Spleen (tissue), 11 donors: ENCODE measurements around the gene TOR1A. TPM values are rescaled to one million over a fixed set of nuclear protein-coding genes. Genes with fewer than 3 reads are reported as not detected.
A peak's percentile ranks its signal among the peaks of the same experiment; 100 is the strongest.

Source experiments
- DNase-seq: peaks from one replicate; pipeline ENCODE4 v3.0.0-alpha.2; 2020
- H3K27ac ChIP-seq, 8 donors: fragments of 200-600 bp; sonication (generic) in 7 of 8; 1 replicate in 4 of 8; 2 replicates in 4 of 8; pipeline versions ENCODE4 v1.5.0 to v1.8.0; 2016 to 2021; ENCODE audit warnings: inconsistent platforms in 4 of 8, mild to moderate bottlenecking in 4 of 8, moderate library complexity in 1 of 8
- H3K27me3 ChIP-seq, 7 donors: fragments of 200-600 bp; sonication (generic) in 6 of 7; replicated peaks in 1 of 7; 1 replicate in 4 of 7; 2 replicates in 3 of 7; pipeline versions ENCODE4 v1.5.0 to v1.8.0; 2016 to 2021; ENCODE audit warnings: inconsistent platforms in 3 of 7, mild to moderate bottlenecking in 1 of 7
- H3K36me3 ChIP-seq, 6 donors: fragments of 200-600 bp; sonication (generic) in 5 of 6; 1 replicate in 4 of 6; 2 replicates in 2 of 6; pipeline versions ENCODE4 v1.5.0 to v1.8.0; 2016 to 2021; ENCODE audit warnings: inconsistent platforms in 2 of 6
- H3K4me1 ChIP-seq, 6 donors: fragments of 200-600 bp; sonication (generic) in 5 of 6; 1 replicate in 3 of 6; 2 replicates in 3 of 6; pipeline versions ENCODE4 v1.5.0 to v1.8.0; 2016 to 2021; ENCODE audit warnings: inconsistent platforms in 3 of 6
- H3K4me3 ChIP-seq, 8 donors: fragments of 200-600 bp; sonication (generic) in 7 of 8; 1 replicate in 4 of 8; 2 replicates in 4 of 8; pipeline versions ENCODE4 v1.5.0 to v1.8.0; 2016 to 2021; ENCODE audit warnings: inconsistent platforms in 4 of 8, mild to moderate bottlenecking in 4 of 8, moderate library complexity in 2 of 8
- H3K9me3 ChIP-seq, 8 donors: fragments of 200-600 bp; sonication (generic) in 7 of 8; 1 replicate in 4 of 8; 2 replicates in 4 of 8; pipeline versions ENCODE4 v1.5.0 to v1.8.0; 2016 to 2021; ENCODE audit warnings: inconsistent platforms in 4 of 8
- CTCF ChIP-seq, 11 experiments: fragments of 200-600 bp in 7 of 11; fragments of 450-650 bp in 4 of 11; sonication (generic) in 4 of 11; IDR thresholded peaks in 8 of 11; conservative IDR thresholded peaks in 3 of 11; 1 replicate in 7 of 11; 2 replicates in 4 of 11; pipeline versions ENCODE4 v1.4.0 to v1.8.0; 2016 to 2021; ENCODE audit warnings: antibody characterized with exemption in 11 of 11, inconsistent platforms in 4 of 11, mild to moderate bottlenecking in 1 of 11
- POLR2A ChIP-seq, 3 donors: fragments of 450-650 bp; IDR thresholded peaks; one replicate each; pipeline ENCODE4 v1.5.1; 2017; ENCODE audit warnings: antibody characterized with exemption in 3 of 3, mild to moderate bottlenecking in 1 of 3
- POLR2AphosphoS5 ChIP-seq, 3 donors: sonication (generic); formaldehyde crosslinking; IDR thresholded peaks; one replicate each; pipeline ENCODE4 v1.5.1; 2017; ENCODE audit warnings: antibody characterized with exemption in 3 of 3
- WGBS, 5 donors: extraction: QIAGEN DNeasy Blood & Tissue Kit in 3 of 5; methylation state at CpG; one replicate each; pipeline versions ENCODE4 v1.1.5 to v1.1.7; 2013 to 2018; 5-methylcytosine and 5-hydroxymethylcytosine counted together
- intact Hi-C: fragments of 100-400 bp; cut with DNase I; formaldehyde crosslinking; loops from one replicate; pipeline ENCODE4 v1.15.0; 2023; ENCODE audit warnings: low total_unique reads
- polyA plus RNA-seq, 3 donors: library from polyadenylated mRNA; stranded (reverse); fragments of 200-250 nt; gene quantifications; one replicate each; pipeline ENCODE4 v1.2.1, GENCODE V29; 2013
- total RNA-seq, 7 donors: library from RNA; depleted of rRNA in 3 of 7; stranded (reverse); fragments of >200 nt in 3 of 7; fragmentation: NEBNext Ultra II Directional in 4 of 7; extraction: Animal tissue kit (Norgen Biotek cat#: 25700) in 4 of 7; gene quantifications; one replicate each; pipeline versions ENCODE4 v1.1.0 to v1.2.1, GENCODE V29; 2016 to 2021
- donor health status: healthy with polysubstance abuse.
- donor health status: DM: no; HTN: no; CAD: no; lungs with moderate emphysema.
- donor health status: DM: no; HTN: no; CAD: no.
- donor health status: Bipolar disorder and iron deficiency.
- donor health status: healthy.
- donor health status: DM: no; HTN: no; CAD: no.
- donor health status: DM: yes; HTN: yes; CAD: no.

Gene TOR1A
- total and polyA plus RNA-seq, 10 donors, result 13.3 to 49.5 (median 31.4) TPM

- Histone ChIP-seq H3K27me3 (no peaks in the 10 kb centered on the region), H3K9me3 (no peaks in the 10 kb centered on the region), H3K36me3 (peaks cover 2 to 97% (median 41%) of the 10 kb centered on the region in 6 donors), H3K27ac (peak overlapping the region; percentile 8 to 78 (median 52)), H3K4me1 (peaks cover 0 to 65% (median 31%) of the 10 kb centered on the region in 6 donors), H3K4me3 (no peak overlapping the region)
- intact Hi-C loops, result no loop called here
- peak; percentile 48 to 64 (median 63) for TF ChIP-seq POLR2AphosphoS5 (IDR thresholded peaks at IDR 0.05)
- TF ChIP-seq POLR2A (IDR thresholded peaks at IDR 0.05), result no peak
- WGBS, 5 donors, result 18 to 39% (median 24%) methylated on average over 13 to 14 of the region's 14 CpGs
- DNase-seq, result peak; percentile 83
Observed at GRCh38 chr9:129863059-129863690, 39.2 kb upstream of the TOR1A start.

DNA sequence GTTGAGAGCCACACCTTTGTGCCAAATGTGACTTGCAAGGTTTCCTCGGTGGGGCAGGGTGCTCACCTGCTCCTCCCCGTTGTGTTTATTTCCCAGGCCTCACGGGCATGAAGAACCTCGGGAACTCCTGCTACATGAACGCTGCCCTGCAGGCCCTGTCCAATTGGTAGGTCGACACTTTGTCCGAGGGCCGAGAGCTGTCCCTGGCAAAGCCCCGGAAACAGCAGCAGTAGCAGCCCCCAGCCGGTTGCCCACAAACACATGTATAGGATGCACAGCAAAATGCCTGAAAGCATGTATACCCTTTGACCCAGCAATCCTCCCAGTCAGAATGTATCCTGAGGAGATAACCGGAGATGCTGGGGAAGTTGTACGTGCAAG lies 37.5 kb upstream of the TOR1A start:
- intact Hi-C loops, result no loop called here
- peak overlapping the region in 1 of 8 donors; percentile 42 for H3K27ac ChIP-seq
- no peak for DNase-seq
- H3K4me1 ChIP-seq, result peaks cover 0 to 48% (median 22%) of the 10 kb centered on the region in 6 donors
- H3K27me3 ChIP-seq, result no peaks in the 10 kb centered on the region
- no peaks in the 10 kb centered on the region for H3K9me3 ChIP-seq
- 83 to 92% (median 84%) methylated on average over 10 to 12 of the region's 12 CpGs for WGBS, 5 donors
- H3K36me3 ChIP-seq, result peaks cover 5 to 97% (median 54%) of the 10 kb centered on the region in 6 donors
- no peak overlapping the region for H3K4me3 ChIP-seq
- TF ChIP-seq POLR2A (IDR thresholded peaks at IDR 0.05) (no peak), CTCF (IDR thresholded peaks at IDR 0.05 in 8 of 11, conservative IDR thresholded peaks at IDR 0.05 in 3 of 11) (no peak), POLR2AphosphoS5 (IDR thresholded peaks at IDR 0.05) (no peak)

DNA sequence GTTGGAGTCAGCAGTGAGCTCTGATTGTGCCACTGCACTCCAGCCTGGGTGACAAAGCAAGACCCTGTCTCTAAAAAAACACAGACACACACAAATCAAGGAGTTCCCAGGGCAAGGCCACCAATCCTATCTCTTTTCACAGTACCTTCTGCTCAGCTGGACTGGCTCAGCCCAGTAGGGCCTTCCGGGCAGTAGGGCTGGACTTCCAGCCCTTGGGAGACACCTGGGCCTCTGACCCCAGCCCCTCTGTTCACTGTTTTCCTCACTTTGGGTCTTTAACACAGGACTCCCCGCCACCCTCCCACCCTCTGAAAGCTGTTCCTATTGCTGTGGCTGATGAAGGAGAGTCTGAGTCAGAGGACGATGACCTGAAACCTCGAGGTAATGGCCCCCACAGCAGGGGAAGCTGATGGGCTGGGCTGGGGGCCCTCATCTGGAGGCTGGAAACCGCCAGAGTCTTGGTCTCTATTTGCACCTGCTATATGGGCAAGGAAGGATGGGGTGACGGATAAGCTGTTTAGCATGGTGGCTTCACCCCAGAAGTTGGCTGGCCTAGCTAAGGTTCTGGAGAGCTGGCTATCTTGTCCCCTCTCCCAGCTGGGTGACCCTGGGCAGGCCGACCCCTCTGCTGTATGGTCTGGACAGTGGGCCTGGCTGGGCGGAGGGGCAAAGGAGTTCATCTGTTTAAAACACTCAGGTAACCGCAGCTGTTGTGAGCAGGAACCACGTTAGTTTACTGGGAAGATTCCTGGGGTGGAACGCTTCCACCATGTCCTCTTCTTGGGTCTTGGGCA lies 36.9 kb upstream of the TOR1A start:
- intact Hi-C loops, result no loop called here
- no peaks in the 10 kb centered on the region for H3K27me3 ChIP-seq
- H3K9me3 ChIP-seq, result no peaks in the 10 kb centered on the region
- H3K27ac ChIP-seq, result peak overlapping the region in 2 of 8 donors; percentile 18 to 42
- WGBS, 5 donors, result 58 to 74% (median 64%) methylated on average over 9 to 11 of the region's 11 CpGs
- H3K4me3 ChIP-seq, result no peak overlapping the region
- no peak for DNase-seq
- H3K36me3 ChIP-seq, result peaks cover 5 to 97% (median 57%) of the 10 kb centered on the region in 6 donors
- H3K4me1 ChIP-seq, result peaks cover 0 to 42% (median 20%) of the 10 kb centered on the region in 6 donors
- TF ChIP-seq CTCF (IDR thresholded peaks at IDR 0.05 in 8 of 11, conservative IDR thresholded peaks at IDR 0.05 in 3 of 11) (no peak), POLR2AphosphoS5 (IDR thresholded peaks at IDR 0.05) (no peak), POLR2A (IDR thresholded peaks at IDR 0.05) (no peak)

- intact Hi-C loops, result no loop called here
- Histone ChIP-seq H3K27ac (no peak overlapping the region), H3K9me3 (no peaks in the 10 kb centered on the region), H3K4me1 (peaks cover 0 to 36% (median 16%) of the 10 kb centered on the region in 6 donors), H3K36me3 (peaks cover 5 to 99% (median 60%) of the 10 kb centered on the region in 6 donors), H3K4me3 (no peak overlapping the region), H3K27me3 (no peaks in the 10 kb centered on the region)
- TF ChIP-seq POLR2A (IDR thresholded peaks at IDR 0.05), result no peak
- no peak for TF ChIP-seq POLR2AphosphoS5 (IDR thresholded peaks at IDR 0.05)
- TF ChIP-seq CTCF (IDR thresholded peaks at IDR 0.05 in 8 of 11, conservative IDR thresholded peaks at IDR 0.05 in 3 of 11), result no peak
- 85 to 94% (median 89%) methylated on average over 11 of the region's 11 CpGs for WGBS, 5 donors
- DNase-seq, result no peak
Observed at GRCh38 chr9:129858167-129858962, 34.4 kb upstream of the TOR1A start.
